Measurements from ENCODE around the gene SKAP1.

SKAP1 gene

DNA sequence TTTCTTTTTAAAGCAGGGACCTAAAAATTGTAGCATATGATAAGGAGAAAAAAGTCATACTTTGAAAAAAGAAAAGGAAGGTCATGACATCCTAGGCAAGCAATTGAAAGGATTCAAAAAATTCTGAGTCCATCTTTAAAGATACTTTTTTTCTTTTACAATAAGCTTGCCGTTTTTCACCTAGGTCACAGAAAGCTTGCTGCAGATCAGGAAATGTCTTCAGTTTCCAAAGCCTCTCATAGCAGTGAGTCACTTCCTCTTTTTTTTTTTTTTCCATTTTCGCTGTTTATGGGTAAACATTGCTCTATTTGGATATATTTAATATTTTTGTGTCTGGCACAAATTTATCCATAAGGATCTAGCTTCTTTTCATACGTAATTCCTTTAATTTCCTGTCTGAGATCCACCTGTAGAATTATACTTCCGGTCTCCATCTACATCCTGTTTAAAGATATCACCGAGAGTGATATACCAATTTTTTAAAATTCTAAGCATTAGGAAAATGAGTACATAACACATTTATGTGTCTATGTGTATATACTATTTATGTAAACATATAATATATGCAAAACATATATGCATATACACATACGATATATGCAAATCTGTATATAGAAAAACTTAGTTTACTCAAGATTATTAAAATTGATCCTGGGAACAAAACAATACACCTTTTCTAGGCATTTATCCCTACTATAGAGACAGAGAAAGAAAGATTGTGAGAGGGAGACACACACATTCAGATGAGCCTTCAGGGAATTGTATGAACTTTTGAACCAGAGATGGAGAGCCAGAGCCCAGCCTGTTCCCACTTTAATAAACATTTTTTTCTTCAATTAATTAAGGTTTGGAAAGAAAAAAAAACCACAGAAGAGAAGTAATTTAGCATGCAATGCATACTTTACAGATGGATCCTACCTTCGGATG, 134.4 kb downstream of the SKAP1 start:
- ATAC-seq, result no peak
- no peak for TF ChIP-seq BACH2 (CRISPR knock-in tag; IDR thresholded peaks at IDR 0.05; ENCODE audit: borderline replicate concordance)
- TF ChIP-seq, protein P1, sequence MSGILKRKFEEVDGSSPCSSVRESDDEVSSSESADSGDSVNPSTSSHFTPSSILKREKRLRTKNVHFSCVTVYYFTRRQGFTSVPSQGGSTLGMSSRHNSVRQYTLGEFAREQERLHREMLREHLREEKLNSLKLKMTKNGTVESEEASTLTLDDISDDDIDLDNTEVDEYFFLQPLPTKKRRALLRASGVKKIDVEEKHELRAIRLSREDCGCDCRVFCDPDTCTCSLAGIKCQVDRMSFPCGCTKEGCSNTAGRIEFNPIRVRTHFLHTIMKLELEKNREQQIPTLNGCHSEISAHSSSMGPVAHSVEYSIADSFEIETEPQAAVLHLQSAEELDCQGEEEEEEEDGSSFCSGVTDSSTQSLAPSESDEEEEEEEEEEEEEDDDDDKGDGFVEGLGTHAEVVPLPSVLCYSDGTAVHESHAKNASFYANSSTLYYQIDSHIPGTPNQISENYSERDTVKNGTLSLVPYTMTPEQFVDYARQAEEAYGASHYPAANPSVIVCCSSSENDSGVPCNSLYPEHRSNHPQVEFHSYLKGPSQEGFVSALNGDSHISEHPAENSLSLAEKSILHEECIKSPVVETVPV (CRISPR knock-in tag; IDR thresholded peaks at IDR 0.05), result no peak
- TF ChIP-seq RARB (CRISPR knock-in tag; IDR thresholded peaks at IDR 0.05), result no peak
- TF ChIP-seq TOX (CRISPR knock-in tag; IDR thresholded peaks at IDR 0.05; ENCODE audit: borderline replicate concordance), result no peak
- no peak for TF ChIP-seq ZNF8 (CRISPR knock-in tag; IDR thresholded peaks at IDR 0.05)
- TF ChIP-seq, protein P2, sequence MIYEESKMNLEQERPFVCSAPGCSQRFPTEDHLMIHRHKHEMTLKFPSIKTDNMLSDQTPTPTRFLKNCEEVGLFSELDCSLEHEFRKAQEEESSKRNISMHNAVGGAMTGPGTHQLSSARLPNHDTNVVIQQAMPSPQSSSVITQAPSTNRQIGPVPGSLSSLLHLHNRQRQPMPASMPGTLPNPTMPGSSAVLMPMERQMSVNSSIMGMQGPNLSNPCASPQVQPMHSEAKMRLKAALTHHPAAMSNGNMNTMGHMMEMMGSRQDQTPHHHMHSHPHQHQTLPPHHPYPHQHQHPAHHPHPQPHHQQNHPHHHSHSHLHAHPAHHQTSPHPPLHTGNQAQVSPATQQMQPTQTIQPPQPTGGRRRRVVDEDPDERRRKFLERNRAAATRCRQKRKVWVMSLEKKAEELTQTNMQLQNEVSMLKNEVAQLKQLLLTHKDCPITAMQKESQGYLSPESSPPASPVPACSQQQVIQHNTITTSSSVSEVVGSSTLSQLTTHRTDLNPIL (CRISPR knock-in tag; IDR thresholded peaks at IDR 0.05; ENCODE audit: low read depth), result no peak
- TF ChIP-seq PPARA (CRISPR knock-in tag; IDR thresholded peaks at IDR 0.05; ENCODE audit: borderline replicate concordance), result no peak
- TF ChIP-seq ZC3H10 (CRISPR knock-in tag; IDR thresholded peaks at IDR 0.05), result no peak
- TF ChIP-seq, protein P3, sequence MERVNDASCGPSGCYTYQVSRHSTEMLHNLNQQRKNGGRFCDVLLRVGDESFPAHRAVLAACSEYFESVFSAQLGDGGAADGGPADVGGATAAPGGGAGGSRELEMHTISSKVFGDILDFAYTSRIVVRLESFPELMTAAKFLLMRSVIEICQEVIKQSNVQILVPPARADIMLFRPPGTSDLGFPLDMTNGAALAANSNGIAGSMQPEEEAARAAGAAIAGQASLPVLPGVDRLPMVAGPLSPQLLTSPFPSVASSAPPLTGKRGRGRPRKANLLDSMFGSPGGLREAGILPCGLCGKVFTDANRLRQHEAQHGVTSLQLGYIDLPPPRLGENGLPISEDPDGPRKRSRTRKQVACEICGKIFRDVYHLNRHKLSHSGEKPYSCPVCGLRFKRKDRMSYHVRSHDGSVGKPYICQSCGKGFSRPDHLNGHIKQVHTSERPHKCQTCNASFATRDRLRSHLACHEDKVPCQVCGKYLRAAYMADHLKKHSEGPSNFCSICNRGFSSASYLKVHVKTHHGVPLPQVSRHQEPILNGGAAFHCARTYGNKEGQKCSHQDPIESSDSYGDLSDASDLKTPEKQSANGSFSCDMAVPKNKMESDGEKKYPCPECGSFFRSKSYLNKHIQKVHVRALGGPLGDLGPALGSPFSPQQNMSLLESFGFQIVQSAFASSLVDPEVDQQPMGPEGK (CRISPR knock-in tag; IDR thresholded peaks at IDR 0.05; ENCODE audit: borderline replicate concordance), result no peak
- TF ChIP-seq ARNTL (CRISPR knock-in tag; IDR thresholded peaks at IDR 0.05; ENCODE audit: borderline replicate concordance, low read depth), result no peak
- no peak for TF ChIP-seq ESRRG (CRISPR knock-in tag; IDR thresholded peaks at IDR 0.05)
- TF ChIP-seq, protein P4, sequence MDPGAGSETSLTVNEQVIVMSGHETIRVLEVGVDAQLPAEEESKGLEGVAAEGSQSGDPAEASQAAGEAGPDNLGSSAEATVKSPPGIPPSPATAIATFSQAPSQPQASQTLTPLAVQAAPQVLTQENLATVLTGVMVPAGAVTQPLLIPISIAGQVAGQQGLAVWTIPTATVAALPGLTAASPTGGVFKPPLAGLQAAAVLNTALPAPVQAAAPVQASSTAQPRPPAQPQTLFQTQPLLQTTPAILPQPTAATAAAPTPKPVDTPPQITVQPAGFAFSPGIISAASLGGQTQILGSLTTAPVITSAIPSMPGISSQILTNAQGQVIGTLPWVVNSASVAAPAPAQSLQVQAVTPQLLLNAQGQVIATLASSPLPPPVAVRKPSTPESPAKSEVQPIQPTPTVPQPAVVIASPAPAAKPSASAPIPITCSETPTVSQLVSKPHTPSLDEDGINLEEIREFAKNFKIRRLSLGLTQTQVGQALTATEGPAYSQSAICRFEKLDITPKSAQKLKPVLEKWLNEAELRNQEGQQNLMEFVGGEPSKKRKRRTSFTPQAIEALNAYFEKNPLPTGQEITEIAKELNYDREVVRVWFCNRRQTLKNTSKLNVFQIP (CRISPR knock-in tag; IDR thresholded peaks at IDR 0.05; ENCODE audit: borderline replicate concordance, low read depth), result no peak
- no peak for TF ChIP-seq ISL1 (CRISPR knock-in tag; IDR thresholded peaks at IDR 0.05)
- TF ChIP-seq ZNF70 (CRISPR knock-in tag; IDR thresholded peaks at IDR 0.05), result no peak
- no peak for TF ChIP-seq ZFP30 (CRISPR knock-in tag; IDR thresholded peaks at IDR 0.05)
- TF ChIP-seq, protein P5, sequence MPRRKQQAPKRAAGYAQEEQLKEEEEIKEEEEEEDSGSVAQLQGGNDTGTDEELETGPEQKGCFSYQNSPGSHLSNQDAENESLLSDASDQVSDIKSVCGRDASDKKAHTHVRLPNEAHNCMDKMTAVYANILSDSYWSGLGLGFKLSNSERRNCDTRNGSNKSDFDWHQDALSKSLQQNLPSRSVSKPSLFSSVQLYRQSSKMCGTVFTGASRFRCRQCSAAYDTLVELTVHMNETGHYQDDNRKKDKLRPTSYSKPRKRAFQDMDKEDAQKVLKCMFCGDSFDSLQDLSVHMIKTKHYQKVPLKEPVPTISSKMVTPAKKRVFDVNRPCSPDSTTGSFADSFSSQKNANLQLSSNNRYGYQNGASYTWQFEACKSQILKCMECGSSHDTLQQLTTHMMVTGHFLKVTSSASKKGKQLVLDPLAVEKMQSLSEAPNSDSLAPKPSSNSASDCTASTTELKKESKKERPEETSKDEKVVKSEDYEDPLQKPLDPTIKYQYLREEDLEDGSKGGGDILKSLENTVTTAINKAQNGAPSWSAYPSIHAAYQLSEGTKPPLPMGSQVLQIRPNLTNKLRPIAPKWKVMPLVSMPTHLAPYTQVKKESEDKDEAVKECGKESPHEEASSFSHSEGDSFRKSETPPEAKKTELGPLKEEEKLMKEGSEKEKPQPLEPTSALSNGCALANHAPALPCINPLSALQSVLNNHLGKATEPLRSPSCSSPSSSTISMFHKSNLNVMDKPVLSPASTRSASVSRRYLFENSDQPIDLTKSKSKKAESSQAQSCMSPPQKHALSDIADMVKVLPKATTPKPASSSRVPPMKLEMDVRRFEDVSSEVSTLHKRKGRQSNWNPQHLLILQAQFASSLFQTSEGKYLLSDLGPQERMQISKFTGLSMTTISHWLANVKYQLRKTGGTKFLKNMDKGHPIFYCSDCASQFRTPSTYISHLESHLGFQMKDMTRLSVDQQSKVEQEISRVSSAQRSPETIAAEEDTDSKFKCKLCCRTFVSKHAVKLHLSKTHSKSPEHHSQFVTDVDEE (CRISPR knock-in tag; IDR thresholded peaks at IDR 0.05), result no peak
- no peak for TF ChIP-seq ZFP3 (CRISPR knock-in tag; IDR thresholded peaks at IDR 0.05)

DNA sequence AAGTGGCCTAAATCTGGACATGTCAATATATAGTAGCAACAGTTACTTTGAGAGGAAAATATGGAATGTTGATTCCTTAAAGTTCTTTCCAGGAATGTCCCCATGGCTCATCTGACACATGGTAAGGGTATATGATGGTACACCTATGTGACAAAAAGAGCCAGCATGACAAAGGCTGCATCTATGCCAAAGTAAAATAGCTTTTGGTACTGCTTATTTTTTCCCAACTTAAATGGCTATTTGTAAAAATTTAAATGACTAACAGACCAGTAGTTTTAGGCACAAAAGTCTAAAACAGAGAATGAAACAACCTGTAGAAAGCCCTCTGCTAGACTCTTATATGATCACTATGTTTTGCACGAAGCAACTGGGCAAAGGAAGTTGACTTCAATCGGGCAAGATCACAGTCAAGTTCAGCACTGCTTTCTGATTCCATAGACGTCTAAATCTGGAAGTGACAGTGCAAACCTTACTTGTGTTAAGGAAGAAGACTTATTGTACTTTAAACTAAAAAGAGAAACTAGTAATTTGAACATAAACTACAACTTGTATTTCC, 135.1 kb downstream of the SKAP1 start:
- TF ChIP-seq ZNF565 (CRISPR knock-in tag; conservative IDR thresholded peaks at IDR 0.05; ENCODE audit: low read depth), result no peak
- no peak for TF ChIP-seq GLIS3 (CRISPR knock-in tag; IDR thresholded peaks at IDR 0.05)
- TF ChIP-seq, protein P5 (CRISPR knock-in tag; IDR thresholded peaks at IDR 0.05), result no peak
- TF ChIP-seq TOX (CRISPR knock-in tag; IDR thresholded peaks at IDR 0.05; ENCODE audit: borderline replicate concordance), result no peak
- no peak for TF ChIP-seq ZNF70 (CRISPR knock-in tag; IDR thresholded peaks at IDR 0.05)
- no peak for TF ChIP-seq ESRRG (CRISPR knock-in tag; IDR thresholded peaks at IDR 0.05)
- no peak for TF ChIP-seq ZFP30 (CRISPR knock-in tag; IDR thresholded peaks at IDR 0.05)
- TF ChIP-seq, protein P2 (CRISPR knock-in tag; IDR thresholded peaks at IDR 0.05; ENCODE audit: low read depth), result no peak
- TF ChIP-seq, protein P1 (CRISPR knock-in tag; IDR thresholded peaks at IDR 0.05), result no peak
- no peak for TF ChIP-seq ZFP3 (CRISPR knock-in tag; IDR thresholded peaks at IDR 0.05)
- no peak for ATAC-seq

Data from SK-N-SH treated with all-trans-retinoic acid at 6 μM for 48 hours (cell line).